ENCODE measurements around the gene LRIT1. TPM values are rescaled to one million over a fixed set of nuclear protein-coding genes. Genes with fewer than 3 reads are reported as not detected.

The LRIT1 gene
- total and polyA plus RNA-seq, 2 donors (not counting 3 experiments of a cell fraction or from before 2014, with no cell fraction given) = not detected

DNA sequence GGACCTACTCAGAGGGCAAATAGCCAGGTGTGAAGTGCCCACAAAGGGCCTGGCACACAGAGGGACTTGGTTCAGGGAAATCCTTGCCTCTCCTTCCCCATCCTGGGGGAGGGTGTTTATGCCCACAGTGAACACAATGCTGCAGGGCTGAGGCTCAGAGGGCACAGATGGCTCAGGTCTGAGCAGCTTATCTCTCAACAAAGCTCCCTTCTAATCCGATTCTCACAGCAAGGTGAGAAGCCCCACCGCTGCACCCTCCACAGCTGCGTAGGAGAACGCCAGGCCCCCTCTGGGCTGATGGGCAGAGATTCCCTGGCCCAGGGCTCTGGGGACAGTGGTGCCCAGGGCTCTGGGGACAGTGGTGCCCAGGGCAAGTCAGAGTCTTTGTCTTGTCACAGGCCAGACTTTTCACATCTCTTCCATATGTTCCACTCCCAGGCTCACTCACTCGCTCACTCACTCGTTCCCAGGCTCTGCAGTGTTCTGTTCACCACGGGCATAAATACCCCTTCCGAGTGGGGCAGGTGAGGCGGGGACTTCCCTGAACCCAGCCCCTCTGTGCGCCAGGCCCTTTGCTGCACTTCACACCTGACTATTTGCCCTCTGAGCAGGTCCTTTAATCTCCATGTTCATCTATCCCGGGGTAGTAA is 55.7 kb downstream of the LRIT1 start:
- dilution Hi-C loops (cut with MboI; ENCODE audit: extremely low pct_ligation_motif_present, low sequenced_read_pairs) (no loop called here), intact Hi-C loops (cut with micrococcal nuclease) (no loop called here)
- no peak for DNase-seq (ENCODE audit: low read depth, low spot score)
- H3K36me3 ChIP-seq (ENCODE audit: control insufficient read depth in 2 of 2, extremely low read depth in 1 of 2, insufficient read depth in 2 of 2, low read length in 2 of 2) = no peaks in the 10 kb centered on the region
- ChIA-PET CTCF (no interaction called here), POLR2A (no interaction called here)
- no peak overlapping the region for H3K4me3 ChIP-seq (replicated peaks in 1 of 3; ENCODE audit: insufficient read depth in 1 of 3, low read depth in 1 of 3, low read length in 3 of 3)
- no peak overlapping the region for H3K27ac ChIP-seq (ENCODE audit: insufficient read depth, low read depth, low read length)
- no peaks in the 10 kb centered on the region for H3K9me1 ChIP-seq (replicated peaks; ENCODE audit: control insufficient read depth, extremely low read depth, insufficient read depth, low read length)
- no peak overlapping the region for H2AFZ ChIP-seq (ENCODE audit: low read depth, low read length)
- H3K9ac ChIP-seq (replicated peaks; ENCODE audit: extremely low read depth, insufficient read depth, low read length) = no peak overlapping the region
- no TSS peak for BruUV-seq (replicated peaks)
- H3K4me1 ChIP-seq (ENCODE audit: control insufficient read depth, extremely low read depth, insufficient read depth, low read length) = no peaks in the 10 kb centered on the region
- H3K9me3 ChIP-seq (replicated peaks; ENCODE audit: control insufficient read depth, insufficient read depth, low read length) = no peaks in the 10 kb centered on the region
- no peaks in the 10 kb centered on the region for H4K20me1 ChIP-seq (replicated peaks; ENCODE audit: control insufficient read depth, extremely low read depth, insufficient read depth, low read length)
- TF ChIP-seq POLR2A (IDR thresholded peaks at IDR 0.05; ENCODE audit: low read depth, low read length) = no peak
- no peak for TF ChIP-seq EZH2 (IDR thresholded peaks at IDR 0.05; ENCODE audit: borderline replicate concordance, low read depth, low read length, severe bottlenecking)
- no peak for TF ChIP-seq JUN (IDR thresholded peaks at IDR 0.05; ENCODE audit: borderline replicate concordance, insufficient read depth, insufficient read length, low read depth)
- no peak for TF ChIP-seq FOS (IDR thresholded peaks at IDR 0.05; ENCODE audit: borderline replicate concordance, insufficient read depth, low read length)
- TF ChIP-seq MAX (IDR thresholded peaks at IDR 0.05; ENCODE audit: insufficient read depth, insufficient read length) = no peak
- TF ChIP-seq GATA2 (IDR thresholded peaks at IDR 0.05; ENCODE audit: insufficient read depth, insufficient read length, low read depth, low read length) = no peak
- TF ChIP-seq POLR2AphosphoS5 (IDR thresholded peaks at IDR 0.05; ENCODE audit: insufficient read depth, low read depth, low read length) = no peak
- TF ChIP-seq, protein P1, sequence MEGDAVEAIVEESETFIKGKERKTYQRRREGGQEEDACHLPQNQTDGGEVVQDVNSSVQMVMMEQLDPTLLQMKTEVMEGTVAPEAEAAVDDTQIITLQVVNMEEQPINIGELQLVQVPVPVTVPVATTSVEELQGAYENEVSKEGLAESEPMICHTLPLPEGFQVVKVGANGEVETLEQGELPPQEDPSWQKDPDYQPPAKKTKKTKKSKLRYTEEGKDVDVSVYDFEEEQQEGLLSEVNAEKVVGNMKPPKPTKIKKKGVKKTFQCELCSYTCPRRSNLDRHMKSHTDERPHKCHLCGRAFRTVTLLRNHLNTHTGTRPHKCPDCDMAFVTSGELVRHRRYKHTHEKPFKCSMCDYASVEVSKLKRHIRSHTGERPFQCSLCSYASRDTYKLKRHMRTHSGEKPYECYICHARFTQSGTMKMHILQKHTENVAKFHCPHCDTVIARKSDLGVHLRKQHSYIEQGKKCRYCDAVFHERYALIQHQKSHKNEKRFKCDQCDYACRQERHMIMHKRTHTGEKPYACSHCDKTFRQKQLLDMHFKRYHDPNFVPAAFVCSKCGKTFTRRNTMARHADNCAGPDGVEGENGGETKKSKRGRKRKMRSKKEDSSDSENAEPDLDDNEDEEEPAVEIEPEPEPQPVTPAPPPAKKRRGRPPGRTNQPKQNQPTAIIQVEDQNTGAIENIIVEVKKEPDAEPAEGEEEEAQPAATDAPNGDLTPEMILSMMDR (IDR thresholded peaks at IDR 0.05; ENCODE audit: extremely low read depth in 1 of 2, insufficient read depth in 1 of 2, low read depth in 1 of 2, low read length in 2 of 2) = no peak
- no peaks in the 10 kb centered on the region for H3K79me2 ChIP-seq (ENCODE audit: control insufficient read depth, insufficient read depth, low read length)
- H3K4me2 ChIP-seq (ENCODE audit: insufficient read depth, low read length) = no peak overlapping the region
- no peak for FAIRE-seq
- H3K27me3 ChIP-seq (ENCODE audit: control insufficient read depth in 2 of 2, insufficient read depth in 2 of 2, low read length in 2 of 2) = no peaks in the 10 kb centered on the region
